ENCODE data around the gene HCLS1.

GRCh38 chr3:121681792-121682191 lies 21.1 kb upstream of the HCLS1 start:
- TF ChIP-seq EZH2 (IDR thresholded peaks at IDR 0.05; ENCODE audit: insufficient read depth, poor library complexity, severe bottlenecking) = no peak
- no peak for TF ChIP-seq EZH2phosphoT487 (IDR thresholded peaks at IDR 0.05; ENCODE audit: insufficient read depth, low read depth)

Data from GM23248 (cell line).